Karpas-422 (cell line): ENCODE results near the gene MDGA2. TPM values are rescaled to one million over a fixed set of nuclear protein-coding genes. Genes with fewer than 3 reads are reported as not detected.

Experiments used
- DNase-seq: peaks from one replicate; pipeline ENCODE4 v3.0.0-alpha.2; 2015
- H2AFZ ChIP-seq: fragments of 200-600 bp; sonication (generic); 2 replicates; pipeline ENCODE4 v1.6.1; 2014; ENCODE audit warnings: antibody characterized with exemption, low read length, mixed read lengths
- H3K27ac ChIP-seq: fragments of 200-600 bp; sonication (generic); 2 replicates; pipeline ENCODE4 v1.5.1; 2014; ENCODE audit warnings: mild to moderate bottlenecking, low read length, moderate library complexity
- H3K27me3 ChIP-seq: fragments of 200-600 bp; sonication (generic); 2 replicates; pipeline ENCODE4 v1.6.1; 2014; ENCODE audit warnings: low read length, mixed read lengths
- H3K36me3 ChIP-seq: fragments of 200-600 bp; sonication (generic); 2 replicates; pipeline ENCODE4 v1.6.1; 2014; ENCODE audit warnings: low read length, mixed read lengths; ENCODE audit not compliant: insufficient read depth
- H3K4me1 ChIP-seq: fragments of 200-600 bp; sonication (generic); 2 replicates; pipeline ENCODE4 v1.6.1; 2014; ENCODE audit warnings: mild to moderate bottlenecking, low read length, mixed read lengths
- H3K4me2 ChIP-seq: fragments of 200-600 bp; sonication (generic); 2 replicates; pipeline ENCODE4 v1.6.1; 2014; ENCODE audit warnings: low read length, low read depth, mild to moderate bottlenecking; ENCODE audit not compliant: poor library complexity, severe bottlenecking
- H3K4me3 ChIP-seq: fragments of 200-600 bp; sonication (generic); 2 replicates; pipeline ENCODE4 v1.5.1; 2014; ENCODE audit warnings: mild to moderate bottlenecking, antibody characterized with exemption, low read length, mixed read lengths
- H3K79me2 ChIP-seq: fragments of 200-600 bp; sonication (generic); 2 replicates; pipeline ENCODE4 v1.6.1; 2014; ENCODE audit warnings: mild to moderate bottlenecking, low read length, mixed read lengths
- H3K9ac ChIP-seq: fragments of 200-600 bp; sonication (generic); 2 replicates; pipeline ENCODE4 v1.6.0; 2014; ENCODE audit warnings: low read length
- H3K9me2 ChIP-seq: fragments of 200-600 bp; sonication (generic), shearing (Covaris generic); replicated peaks from 2 replicates; pipeline ENCODE4 v1.6.0; 2014; ENCODE audit warnings: mild to moderate bottlenecking, low read length, moderate library complexity; ENCODE audit not compliant: insufficient read depth
- H3K9me3 ChIP-seq: fragments of 300-700, 200-600 bp; sonication (generic); 2 replicates; pipeline ENCODE4 v1.6.1; 2014; ENCODE audit warnings: low read length, mixed read lengths
- H4K20me1 ChIP-seq: fragments of 200-600 bp; sonication (generic); 2 replicates; pipeline ENCODE4 v1.6.1; 2014; ENCODE audit warnings: mild to moderate bottlenecking, antibody characterized with exemption, low read length, low read depth; ENCODE audit not compliant: insufficient read depth
- total RNA-seq: library from RNA; depleted of rRNA; stranded (reverse); fragments of >200 nt; shearing (Covaris generic); gene quantifications from 2 replicates; pipeline ENCODE4 v1.2.3, GENCODE V29; 2014; ENCODE audit warnings: low replicate concordance

MDGA2 gene
- total RNA-seq, 1 experiment from 2014 or later = not detected

DNA sequence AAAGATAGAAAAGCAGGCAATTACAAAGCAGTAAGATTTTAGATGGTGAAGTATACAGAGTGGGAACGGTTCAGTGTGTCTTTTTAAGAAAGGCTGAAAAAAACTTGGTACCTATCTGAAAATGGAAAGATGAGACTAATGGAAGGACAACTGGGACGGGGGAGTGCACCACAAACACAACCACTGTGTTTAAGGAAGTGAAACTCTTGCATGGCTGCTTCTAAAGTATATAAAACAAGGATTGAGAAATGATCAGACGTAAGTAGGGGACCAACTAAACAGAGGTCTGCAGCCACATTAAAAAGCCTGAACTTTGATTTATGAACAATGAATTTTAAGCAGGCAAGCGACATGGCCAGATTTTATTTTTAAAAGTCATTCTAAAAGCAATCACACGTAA is 328.6 kb downstream of the MDGA2 start:
- H3K27ac ChIP-seq = no peak overlapping the region
- H4K20me1 ChIP-seq = no peaks in the 10 kb centered on the region
- no peaks in the 10 kb centered on the region for H3K36me3 ChIP-seq
- H3K27me3 ChIP-seq = no peaks in the 10 kb centered on the region
- H3K9ac ChIP-seq = no peak overlapping the region
- H3K79me2 ChIP-seq = no peaks in the 10 kb centered on the region
- peaks cover 52% of the 10 kb centered on the region for H3K9me3 ChIP-seq
- no peaks in the 10 kb centered on the region for H3K4me1 ChIP-seq
- H3K4me3 ChIP-seq = no peak overlapping the region
- H3K9me2 ChIP-seq = no peaks in the 10 kb centered on the region
- H3K4me2 ChIP-seq = no peak overlapping the region
- peak; percentile 52 for DNase-seq
- no peak overlapping the region for H2AFZ ChIP-seq

DNA sequence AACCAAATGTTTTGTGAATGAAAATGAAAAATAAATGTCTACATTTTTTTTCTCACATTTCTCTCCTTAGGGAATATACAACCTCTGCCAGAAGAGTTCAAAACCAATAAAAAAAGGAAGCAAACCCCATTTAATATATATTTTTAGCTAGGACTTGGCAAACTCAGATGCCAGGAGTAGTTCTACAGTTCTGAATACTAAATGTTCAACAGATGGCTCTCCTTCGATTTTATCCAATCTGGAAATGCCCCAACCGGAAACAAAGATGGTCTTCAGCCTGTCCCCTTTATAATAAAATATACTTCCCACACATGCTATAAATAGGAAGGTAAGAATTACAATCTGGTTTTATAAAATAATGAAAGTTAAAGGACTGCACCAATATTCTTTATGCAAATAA is 330.4 kb downstream of the MDGA2 start:
- H3K27me3 ChIP-seq = no peaks in the 10 kb centered on the region
- H3K27ac ChIP-seq = no peak overlapping the region
- H2AFZ ChIP-seq = no peak overlapping the region
- no peak overlapping the region for H3K9ac ChIP-seq
- no peaks in the 10 kb centered on the region for H3K36me3 ChIP-seq
- no peak for DNase-seq
- no peaks in the 10 kb centered on the region for H3K4me1 ChIP-seq
- H4K20me1 ChIP-seq = no peaks in the 10 kb centered on the region
- H3K9me2 ChIP-seq = no peaks in the 10 kb centered on the region
- H3K4me3 ChIP-seq = no peak overlapping the region
- peaks cover 58% of the 10 kb centered on the region for H3K9me3 ChIP-seq
- no peak overlapping the region for H3K4me2 ChIP-seq
- no peaks in the 10 kb centered on the region for H3K79me2 ChIP-seq

DNA sequence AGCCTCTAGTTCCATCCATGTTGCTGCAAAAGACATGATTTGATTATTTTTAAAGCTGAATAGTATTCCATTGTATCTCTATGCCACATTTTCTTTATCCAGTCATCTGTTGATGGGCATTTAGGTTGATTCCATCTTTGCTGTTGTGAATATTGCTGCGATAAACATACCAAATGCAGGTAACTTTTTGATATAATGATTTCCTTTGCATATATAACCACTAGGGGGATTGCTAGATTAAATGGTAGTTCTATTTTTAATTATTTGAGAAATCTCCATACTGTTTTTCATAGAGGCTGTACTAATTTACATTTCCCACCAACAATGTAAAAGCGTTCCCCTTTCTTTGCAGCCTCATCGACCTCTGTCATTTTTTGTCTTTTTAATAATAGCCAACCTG is 342.5 kb downstream of the MDGA2 start:
- Histone ChIP-seq H2AFZ (no peak overlapping the region), H3K27ac (no peak overlapping the region), H3K4me2 (no peak overlapping the region), H3K79me2 (no peaks in the 10 kb centered on the region), H3K36me3 (no peaks in the 10 kb centered on the region), H4K20me1 (no peaks in the 10 kb centered on the region), H3K9me3 (peaks cover 54% of the 10 kb centered on the region), H3K9me2 (no peaks in the 10 kb centered on the region), H3K4me3 (no peak overlapping the region), H3K27me3 (no peaks in the 10 kb centered on the region), H3K4me1 (no peaks in the 10 kb centered on the region), H3K9ac (no peak overlapping the region)
- no peak for DNase-seq

DNA sequence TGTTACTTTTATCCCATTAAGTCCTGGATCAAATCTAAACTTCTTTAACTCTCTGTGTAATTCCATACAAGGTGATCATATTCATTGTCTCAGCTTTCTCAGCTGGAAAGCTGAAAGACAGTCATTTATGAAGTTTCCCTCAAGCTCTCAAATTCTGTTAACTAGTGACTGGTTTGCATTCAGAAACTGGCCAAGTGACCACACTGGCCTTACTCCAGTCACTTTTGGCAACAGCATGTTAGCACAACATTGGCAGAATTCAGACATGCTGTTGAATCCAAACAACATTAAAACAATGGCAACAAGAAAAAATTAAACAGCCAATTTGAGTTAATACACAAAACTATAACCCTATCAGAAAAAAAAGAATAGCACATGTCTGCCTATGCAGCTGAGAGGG is 343.3 kb downstream of the MDGA2 start:
- no peak overlapping the region for H3K4me3 ChIP-seq
- H3K27me3 ChIP-seq = no peaks in the 10 kb centered on the region
- no peak for DNase-seq
- no peak overlapping the region for H3K4me2 ChIP-seq
- no peak overlapping the region for H3K9ac ChIP-seq
- H4K20me1 ChIP-seq = no peaks in the 10 kb centered on the region
- H3K27ac ChIP-seq = no peak overlapping the region
- H2AFZ ChIP-seq = no peak overlapping the region; the same call in 1 of the 2 replicates
- H3K9me2 ChIP-seq = no peaks in the 10 kb centered on the region
- no peaks in the 10 kb centered on the region for H3K4me1 ChIP-seq
- H3K9me3 ChIP-seq = peaks cover 54% of the 10 kb centered on the region
- no peaks in the 10 kb centered on the region for H3K36me3 ChIP-seq
- no peaks in the 10 kb centered on the region for H3K79me2 ChIP-seq

DNA sequence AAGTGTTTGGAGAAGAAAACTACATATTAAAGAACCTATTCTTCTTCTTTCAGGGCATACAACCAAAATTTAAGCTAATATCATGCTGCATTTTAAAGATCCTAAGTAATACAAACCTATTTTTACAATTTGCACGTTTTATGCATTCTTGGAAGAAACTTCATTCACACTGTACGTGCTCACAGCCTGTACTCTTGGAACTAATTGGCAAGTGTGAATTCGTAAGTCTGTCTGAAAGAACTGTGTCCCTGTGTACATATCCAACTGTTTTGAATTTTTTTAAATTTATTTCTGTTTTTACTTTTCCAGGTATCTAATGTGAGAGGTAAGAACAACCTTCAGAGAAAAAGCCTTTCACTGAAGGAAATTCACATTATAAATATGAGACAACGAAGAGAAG is 347.0 kb downstream of the MDGA2 start:
- Histone ChIP-seq H3K27ac (no peak overlapping the region), H2AFZ (no peak overlapping the region), H4K20me1 (no peaks in the 10 kb centered on the region), H3K4me2 (no peak overlapping the region), H3K4me3 (no peak overlapping the region), H3K9me3 (peaks cover 42% of the 10 kb centered on the region), H3K4me1 (no peaks in the 10 kb centered on the region), H3K9me2 (no peaks in the 10 kb centered on the region), H3K27me3 (no peaks in the 10 kb centered on the region), H3K79me2 (no peaks in the 10 kb centered on the region), H3K9ac (no peak overlapping the region), H3K36me3 (no peaks in the 10 kb centered on the region)
- DNase-seq = no peak

DNA sequence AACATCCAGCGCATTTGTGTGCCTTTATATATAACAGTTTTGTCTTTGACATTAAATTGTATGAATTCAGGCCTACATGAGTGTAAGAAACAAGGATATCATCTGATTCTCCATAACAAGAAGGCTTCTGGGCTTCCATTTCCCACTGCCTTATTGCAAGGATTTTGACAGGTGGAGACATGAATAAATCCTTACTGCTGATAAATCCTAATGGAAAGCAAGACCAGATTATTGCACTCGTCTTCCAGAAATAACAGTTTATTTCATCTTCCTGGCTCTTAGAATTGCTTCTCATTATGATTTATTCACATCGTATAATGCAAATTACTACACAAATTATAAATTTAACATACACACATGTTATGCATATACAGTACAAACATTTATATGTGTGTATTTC is 348.1 kb downstream of the MDGA2 start:
- Histone ChIP-seq H3K79me2 (no peaks in the 10 kb centered on the region), H3K9me3 (peaks cover 42% of the 10 kb centered on the region), H2AFZ (no peak overlapping the region), H3K27me3 (no peaks in the 10 kb centered on the region), H3K4me2 (no peak overlapping the region), H3K27ac (no peak overlapping the region), H3K36me3 (no peaks in the 10 kb centered on the region), H3K9me2 (no peaks in the 10 kb centered on the region), H3K9ac (no peak overlapping the region), H3K4me3 (no peak overlapping the region), H3K4me1 (no peaks in the 10 kb centered on the region), H4K20me1 (no peaks in the 10 kb centered on the region)
- DNase-seq = no peak

DNA sequence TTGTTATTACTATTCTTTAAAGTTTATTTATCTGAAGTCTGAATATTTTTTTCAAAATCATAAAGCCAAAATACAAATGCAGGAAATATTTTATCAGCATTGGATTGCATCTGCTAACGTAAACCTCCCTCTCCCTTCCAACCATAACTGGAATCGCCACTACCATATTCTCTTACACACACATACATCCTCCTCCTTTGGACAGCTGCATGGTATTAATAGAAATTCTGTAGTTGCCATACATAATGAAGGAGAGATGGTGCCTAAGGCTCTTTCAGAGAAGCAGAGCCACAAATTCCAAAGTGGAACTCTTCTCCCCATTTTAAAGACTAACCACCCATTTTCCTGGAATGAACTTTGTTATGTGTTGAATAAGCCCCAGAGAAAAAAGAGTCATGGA is 352.7 kb downstream of the MDGA2 start:
- Histone ChIP-seq H2AFZ (no peak overlapping the region), H3K4me2 (no peak overlapping the region), H3K9ac (no peak overlapping the region), H3K9me3 (peaks cover 60% of the 10 kb centered on the region), H3K4me1 (no peaks in the 10 kb centered on the region), H3K36me3 (no peaks in the 10 kb centered on the region), H3K27ac (no peak overlapping the region), H3K27me3 (no peaks in the 10 kb centered on the region), H3K9me2 (no peaks in the 10 kb centered on the region), H4K20me1 (no peaks in the 10 kb centered on the region), H3K4me3 (no peak overlapping the region), H3K79me2 (no peaks in the 10 kb centered on the region)
- DNase-seq = no peak

DNA sequence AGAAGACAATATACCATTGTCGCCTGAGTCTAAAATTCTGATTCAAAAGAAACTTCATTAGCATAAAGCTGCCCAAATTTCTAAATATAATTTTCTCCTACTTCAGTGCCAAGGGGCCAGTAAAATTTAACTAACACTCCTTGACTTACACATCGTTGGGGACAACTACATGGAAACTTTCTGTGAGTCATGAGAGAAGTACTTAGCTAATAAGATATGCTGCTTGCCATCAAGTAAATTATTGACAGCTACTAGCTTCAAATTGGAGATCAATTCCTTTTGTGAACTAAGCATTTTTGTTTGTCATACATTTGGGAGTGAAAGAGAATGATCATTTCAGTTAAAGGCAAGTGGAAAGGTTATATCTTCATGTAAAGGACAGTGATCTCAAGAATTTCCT is 373.3 kb downstream of the MDGA2 start:
- DNase-seq = no peak
- Histone ChIP-seq H3K27ac (no peak overlapping the region), H3K27me3 (no peaks in the 10 kb centered on the region), H3K9ac (no peak overlapping the region), H2AFZ (no peak overlapping the region), H3K4me2 (no peak overlapping the region), H3K79me2 (no peaks in the 10 kb centered on the region), H3K4me1 (no peaks in the 10 kb centered on the region), H3K9me3 (peaks cover 31% of the 10 kb centered on the region), H4K20me1 (no peaks in the 10 kb centered on the region), H3K4me3 (no peak overlapping the region), H3K36me3 (no peaks in the 10 kb centered on the region), H3K9me2 (no peaks in the 10 kb centered on the region)

DNA sequence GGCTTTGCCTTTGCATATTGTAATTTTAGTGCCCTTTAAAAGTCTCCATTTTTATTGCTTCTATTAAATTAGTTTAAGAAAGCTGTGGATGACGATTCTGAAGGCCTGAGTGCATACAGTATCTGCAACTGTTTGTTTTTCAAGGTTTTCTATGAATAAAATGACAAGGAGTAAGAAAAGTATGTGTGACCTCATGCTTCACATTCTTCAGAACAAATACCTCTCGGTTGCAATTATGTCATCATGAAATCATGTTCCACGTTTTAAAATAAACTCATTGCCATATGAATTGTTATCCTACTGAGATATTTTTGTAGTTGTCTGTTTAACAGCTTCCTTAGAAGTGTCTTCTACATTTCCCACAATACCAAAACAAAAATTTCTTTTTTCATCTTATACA is 374.6 kb downstream of the MDGA2 start:
- DNase-seq = no peak
- H3K9me3 ChIP-seq = peaks cover 27% of the 10 kb centered on the region
- no peak overlapping the region for H3K9ac ChIP-seq
- no peak overlapping the region for H3K4me2 ChIP-seq
- H3K4me1 ChIP-seq = no peaks in the 10 kb centered on the region
- H3K4me3 ChIP-seq = no peak overlapping the region
- H2AFZ ChIP-seq = no peak overlapping the region
- H3K9me2 ChIP-seq = no peaks in the 10 kb centered on the region
- no peaks in the 10 kb centered on the region for H3K27me3 ChIP-seq
- H3K36me3 ChIP-seq = no peaks in the 10 kb centered on the region
- H3K27ac ChIP-seq = no peak overlapping the region
- H3K79me2 ChIP-seq = no peaks in the 10 kb centered on the region
- H4K20me1 ChIP-seq = no peaks in the 10 kb centered on the region
